ENCODE data around the gene PIGQ.

DNA sequence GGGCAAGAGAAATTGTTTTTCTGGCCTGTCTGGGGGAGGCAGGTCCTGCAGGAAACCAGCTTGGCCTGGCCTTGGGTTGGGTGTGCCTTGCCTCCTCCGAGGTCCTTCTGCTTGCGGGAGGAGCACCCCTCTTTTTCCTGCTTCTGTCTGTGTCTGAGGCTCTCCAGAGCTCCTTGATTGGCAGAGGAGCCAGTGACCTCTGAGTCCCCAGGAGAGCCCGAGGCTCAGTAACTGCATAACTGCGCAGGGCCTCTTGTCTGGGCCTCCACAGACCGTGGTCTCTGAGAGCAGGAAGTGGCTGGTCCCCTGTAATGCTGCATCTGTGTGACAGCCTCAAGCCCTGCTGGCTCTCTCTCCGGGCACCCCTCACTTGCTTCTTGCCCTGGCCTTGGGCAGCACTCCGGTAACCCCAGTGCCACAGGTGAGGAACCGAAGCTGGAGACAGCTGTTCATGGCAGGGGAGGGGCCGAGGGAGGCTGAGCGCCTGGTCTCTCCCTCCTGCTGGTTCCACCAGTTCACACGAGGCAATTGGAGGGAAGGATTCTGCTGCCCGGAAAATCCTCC, 40.7 kb upstream of the PIGQ start:
- TF ChIP-seq EZH2phosphoT487 (IDR thresholded peaks at IDR 0.05; ENCODE audit: low read depth), result no peak
- TF ChIP-seq, protein P1, sequence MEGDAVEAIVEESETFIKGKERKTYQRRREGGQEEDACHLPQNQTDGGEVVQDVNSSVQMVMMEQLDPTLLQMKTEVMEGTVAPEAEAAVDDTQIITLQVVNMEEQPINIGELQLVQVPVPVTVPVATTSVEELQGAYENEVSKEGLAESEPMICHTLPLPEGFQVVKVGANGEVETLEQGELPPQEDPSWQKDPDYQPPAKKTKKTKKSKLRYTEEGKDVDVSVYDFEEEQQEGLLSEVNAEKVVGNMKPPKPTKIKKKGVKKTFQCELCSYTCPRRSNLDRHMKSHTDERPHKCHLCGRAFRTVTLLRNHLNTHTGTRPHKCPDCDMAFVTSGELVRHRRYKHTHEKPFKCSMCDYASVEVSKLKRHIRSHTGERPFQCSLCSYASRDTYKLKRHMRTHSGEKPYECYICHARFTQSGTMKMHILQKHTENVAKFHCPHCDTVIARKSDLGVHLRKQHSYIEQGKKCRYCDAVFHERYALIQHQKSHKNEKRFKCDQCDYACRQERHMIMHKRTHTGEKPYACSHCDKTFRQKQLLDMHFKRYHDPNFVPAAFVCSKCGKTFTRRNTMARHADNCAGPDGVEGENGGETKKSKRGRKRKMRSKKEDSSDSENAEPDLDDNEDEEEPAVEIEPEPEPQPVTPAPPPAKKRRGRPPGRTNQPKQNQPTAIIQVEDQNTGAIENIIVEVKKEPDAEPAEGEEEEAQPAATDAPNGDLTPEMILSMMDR (IDR thresholded peaks at IDR 0.05; ENCODE audit: low read depth, low read length), result no peak
